GM19351 (cell line): Measurements from ENCODE around the gene HIVEP1.

Experiments
- ATAC-seq: cut with Tn5 transposase; IDR thresholded peaks from one replicate; pipeline ENCODE4 v1.9.1; 2021; ENCODE audit warnings: mild to moderate bottlenecking, moderate library complexity; ENCODE audit not compliant: unreplicated experiment

HIVEP1 gene

DNA sequence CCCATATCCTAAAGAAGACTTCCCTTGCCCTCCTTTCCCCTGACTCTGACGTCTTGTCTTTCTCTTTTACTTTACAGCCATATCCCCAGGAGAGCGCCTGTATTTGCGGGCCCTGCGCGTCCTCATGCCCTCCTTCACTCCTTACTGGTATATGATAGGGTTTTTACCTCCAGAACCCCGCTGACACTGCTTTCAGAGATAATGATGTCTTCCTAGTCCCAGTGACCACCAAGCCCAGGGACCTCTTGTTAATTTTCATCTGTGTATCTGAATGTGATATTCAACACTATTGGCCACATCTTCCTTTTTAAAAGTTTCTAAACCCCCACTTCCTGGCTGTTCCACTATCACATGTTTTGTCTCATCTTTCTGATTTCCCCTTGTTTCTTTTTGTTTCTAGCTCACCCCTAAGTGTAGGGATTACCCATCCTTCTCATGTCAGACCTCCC lies 102.0 kb downstream of the HIVEP1 start:
- ATAC-seq: peak; percentile 22

DNA sequence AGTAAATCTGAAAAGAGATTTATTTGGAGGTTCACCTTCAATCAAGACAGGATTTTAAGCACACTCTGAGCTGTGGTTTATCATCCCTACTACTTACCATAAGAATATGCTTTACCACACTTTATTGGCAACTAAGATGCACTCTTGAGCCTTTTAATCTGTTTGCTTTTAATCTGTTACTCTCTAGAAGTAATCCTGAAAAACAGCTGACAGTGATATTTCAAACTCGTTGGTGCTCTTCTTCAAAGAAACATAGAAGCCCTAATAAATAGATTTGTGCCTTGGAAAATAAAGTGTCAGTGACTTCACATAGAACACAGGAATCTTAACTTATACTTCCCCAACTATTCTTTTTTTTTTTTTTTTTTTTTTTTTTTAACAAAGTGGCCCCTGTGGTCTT lies 102.9 kb downstream of the HIVEP1 start:
- ATAC-seq: no peak

DNA sequence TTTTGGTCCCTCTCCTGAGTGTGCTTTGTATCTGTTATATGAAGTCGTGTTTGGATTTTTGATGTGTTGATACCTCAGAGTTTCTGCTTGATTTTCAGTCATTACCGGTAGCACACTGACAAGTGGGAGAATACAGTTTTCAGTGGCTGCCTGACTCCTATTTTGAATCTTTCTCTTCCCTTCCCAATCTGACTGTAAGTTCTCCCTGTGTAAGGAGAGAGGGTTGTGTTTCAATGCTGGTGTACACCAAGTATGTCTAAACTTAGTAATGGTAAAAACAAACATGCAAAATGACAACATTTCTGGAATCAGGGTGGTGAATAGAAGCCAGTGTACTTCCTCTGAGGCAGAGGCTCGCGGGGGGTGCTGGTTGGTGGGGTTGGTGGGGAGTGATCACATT lies 103.4 kb downstream of the HIVEP1 start:
- ATAC-seq: no peak

DNA sequence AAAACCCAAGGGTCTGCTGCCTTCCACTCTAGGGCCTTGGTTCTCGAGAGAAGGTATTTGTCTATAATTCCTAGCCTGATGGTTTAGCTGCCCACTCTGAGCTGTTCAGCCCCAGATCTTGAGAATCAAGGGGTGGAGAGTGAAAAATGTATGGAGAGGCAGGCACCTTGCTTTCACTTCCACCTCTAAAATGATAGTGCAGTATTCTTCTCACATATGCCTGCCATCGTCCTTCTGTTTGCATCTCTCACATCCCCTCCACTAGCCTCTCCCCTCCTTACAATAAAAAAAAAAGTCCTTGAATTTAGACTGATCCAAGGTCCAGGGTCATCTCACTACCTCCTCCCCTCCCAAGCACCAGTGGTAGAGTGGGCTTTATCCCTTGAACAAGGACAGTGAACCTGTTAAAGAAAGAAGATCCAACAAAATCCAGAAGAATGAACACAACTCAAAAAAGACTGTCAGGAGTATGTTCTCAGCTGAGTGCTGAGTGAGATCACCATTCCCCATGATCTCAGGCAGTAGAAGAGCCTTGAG lies 104.2 kb downstream of the HIVEP1 start:
- no peak for ATAC-seq

DNA sequence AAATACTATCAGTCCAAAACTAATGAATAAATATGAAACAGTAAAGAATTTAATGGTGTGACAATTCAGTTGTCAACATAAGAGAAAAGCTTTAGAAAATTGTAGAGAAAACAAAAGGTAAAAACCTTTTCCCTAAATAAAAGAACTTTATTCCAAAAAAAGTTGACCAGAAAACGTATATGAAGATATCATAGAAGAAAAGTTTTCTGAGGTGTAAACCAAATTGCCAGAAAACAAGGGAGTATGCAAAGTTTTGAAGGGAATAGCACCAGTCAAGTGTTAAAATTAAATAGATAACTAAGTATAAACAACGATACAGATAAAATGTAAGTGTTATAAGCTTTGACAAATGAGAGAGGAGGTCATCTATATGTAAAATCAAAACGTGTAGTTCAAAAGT lies 104.9 kb downstream of the HIVEP1 start:
- no peak for ATAC-seq

DNA sequence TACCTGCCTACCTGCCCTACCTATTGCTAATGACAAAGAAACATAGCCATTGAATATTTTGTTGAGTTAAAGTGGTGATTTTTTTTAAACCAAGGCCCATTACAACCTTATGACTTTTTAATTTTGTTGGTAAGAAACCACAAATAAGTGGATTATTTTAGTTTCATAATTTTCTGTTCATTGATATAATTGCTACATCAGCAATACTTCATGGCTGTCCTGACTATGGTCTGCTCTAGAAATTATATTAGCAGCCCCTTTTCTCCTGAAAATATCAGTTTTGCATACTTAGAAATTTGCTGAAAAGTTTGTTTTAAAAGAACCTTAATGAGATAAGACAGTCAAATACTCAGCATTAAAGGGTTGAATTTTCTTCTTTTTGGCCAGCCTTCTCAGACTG lies 106.5 kb downstream of the HIVEP1 start:
- ATAC-seq: no peak

DNA sequence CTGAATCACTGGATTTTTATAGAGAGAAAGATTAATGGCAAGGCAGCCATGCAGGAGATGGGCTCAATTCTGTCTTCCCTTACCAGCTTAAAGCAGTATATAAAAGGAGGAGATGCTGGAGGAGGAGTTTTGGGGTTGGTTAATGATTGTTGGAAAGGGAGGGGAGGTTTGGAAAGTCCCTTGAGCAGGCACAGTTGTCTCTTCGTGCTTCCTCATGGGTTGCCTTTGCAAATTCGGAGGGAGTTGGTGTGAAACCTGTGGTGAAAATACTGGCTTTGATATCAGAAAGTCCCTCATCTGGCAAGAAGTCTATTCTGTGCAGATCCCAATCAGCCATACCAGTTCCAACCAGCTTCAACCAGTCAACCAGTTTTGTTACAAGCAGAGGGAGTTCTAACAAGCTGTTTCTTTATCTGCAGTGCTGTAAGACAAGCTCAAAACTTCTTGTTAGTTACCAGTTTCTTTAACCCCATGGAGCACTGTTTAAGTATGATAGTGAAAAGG lies 107.0 kb downstream of the HIVEP1 start:
- peak; percentile 65 for ATAC-seq

DNA sequence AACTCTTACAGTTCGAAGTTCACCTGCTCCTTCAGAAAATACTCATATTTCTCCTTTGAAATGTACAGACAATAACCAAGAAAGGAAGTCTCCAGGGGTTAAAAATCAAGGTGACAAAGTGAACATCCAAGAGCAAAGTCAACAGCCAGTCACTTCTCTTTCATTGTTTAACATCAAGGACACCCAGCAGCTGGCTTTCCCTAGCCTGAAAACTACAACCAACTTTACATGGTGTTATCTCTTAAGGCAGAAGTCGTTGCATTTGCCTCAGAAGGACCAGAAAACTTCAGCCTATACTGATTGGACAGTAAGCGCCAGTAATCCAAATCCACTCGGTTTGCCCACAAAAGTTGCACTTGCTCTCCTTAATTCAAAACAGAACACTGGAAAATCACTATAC lies 113.3 kb downstream of the HIVEP1 start:
- no peak for ATAC-seq

DNA sequence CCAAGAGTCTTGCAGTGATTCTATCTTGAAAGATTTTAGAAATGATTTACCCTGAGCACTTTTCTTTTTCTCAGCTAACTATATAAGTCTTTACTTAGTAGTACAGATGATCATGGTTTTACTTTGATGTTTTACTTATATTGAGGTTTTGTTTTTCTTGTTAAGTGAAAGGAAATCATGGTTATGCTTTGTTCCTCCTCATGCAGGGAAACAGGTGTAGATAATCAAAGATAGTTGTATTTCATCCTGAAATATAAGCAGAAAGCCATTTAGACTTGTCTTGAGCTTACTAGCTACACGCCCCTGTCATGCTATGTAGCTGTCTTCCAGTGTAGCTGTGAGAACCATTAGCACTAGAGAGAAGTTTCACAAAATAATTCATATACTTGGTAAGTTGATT lies 113.9 kb downstream of the HIVEP1 start:
- no peak for ATAC-seq

DNA sequence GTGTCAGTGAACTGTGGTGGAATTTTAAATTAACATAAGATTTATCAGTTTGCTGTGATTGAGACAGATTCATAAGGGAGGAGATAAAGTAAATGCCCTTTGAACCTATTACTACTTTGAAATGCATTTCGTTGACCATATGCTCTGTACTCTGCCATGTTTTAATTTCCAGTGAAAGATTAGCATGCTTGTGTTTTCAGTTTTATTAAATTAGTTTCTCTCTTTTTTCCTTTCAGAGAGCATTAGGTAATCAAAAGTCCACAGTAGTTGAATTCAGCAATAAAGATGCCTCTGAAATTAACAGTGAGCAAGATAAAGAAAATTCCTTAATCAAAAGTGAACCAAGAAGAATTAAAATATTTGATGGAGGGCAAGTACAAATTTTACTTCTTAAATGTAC lies 117.4 kb downstream of the HIVEP1 start:
- no peak for ATAC-seq

DNA sequence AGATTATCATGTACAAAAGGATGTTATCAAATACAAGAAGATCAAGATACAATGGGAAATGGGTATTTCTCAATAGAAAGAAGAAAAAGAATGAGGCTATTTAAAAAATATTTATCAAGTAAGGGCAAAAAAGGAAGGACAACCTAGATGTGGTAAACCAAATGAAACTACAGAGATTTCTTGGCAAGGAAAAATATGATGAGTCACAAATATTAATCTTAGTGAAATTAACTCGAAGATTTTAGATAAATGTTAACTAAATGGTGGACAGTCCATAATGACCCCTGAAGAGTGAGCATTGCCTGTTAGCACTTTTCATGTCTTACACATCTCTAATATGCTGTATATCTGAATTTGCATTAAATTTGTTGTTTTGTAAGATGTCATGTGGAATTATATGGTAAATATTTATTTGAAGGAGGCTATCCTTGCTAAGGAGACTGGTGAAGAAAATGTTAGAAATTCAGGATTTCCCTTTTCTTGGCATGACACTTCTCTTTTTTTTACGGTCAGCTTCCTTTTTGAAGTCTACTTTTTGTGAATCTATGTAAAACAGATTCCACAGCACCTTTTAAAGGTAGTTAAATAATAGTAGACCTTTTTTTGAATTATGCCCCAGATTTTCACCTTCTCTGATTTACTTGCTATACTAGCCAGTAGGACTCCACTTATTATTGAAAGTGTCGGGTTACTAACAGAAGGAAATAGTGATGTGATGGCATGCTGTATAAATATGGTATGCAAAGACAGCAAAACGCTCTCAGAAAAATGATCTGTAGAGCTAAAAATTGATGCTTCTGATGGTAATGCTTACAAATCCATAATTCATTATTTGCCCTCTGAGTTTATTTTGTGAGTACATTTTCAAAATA lies 120.5 kb downstream of the HIVEP1 start:
- no peak for ATAC-seq

DNA sequence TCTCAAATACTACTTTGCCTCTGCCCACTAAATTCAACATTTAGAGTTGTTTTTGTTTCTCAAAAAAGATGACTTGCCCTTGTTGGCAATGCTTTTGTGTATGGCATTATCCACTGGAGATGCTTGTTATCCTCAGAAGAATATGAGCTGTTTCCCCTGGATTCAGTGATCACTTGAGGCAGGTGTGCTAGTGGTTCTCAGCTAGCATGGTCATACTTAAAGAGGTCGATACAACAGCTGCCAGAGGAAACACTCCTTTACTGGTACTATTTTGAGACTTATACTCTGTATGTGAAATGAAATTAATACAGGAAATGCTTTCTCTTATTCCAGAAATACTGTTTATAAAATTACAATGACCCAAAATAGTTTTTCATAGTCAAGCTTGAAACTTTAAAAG lies 122.5 kb downstream of the HIVEP1 start:
- ATAC-seq: no peak

DNA sequence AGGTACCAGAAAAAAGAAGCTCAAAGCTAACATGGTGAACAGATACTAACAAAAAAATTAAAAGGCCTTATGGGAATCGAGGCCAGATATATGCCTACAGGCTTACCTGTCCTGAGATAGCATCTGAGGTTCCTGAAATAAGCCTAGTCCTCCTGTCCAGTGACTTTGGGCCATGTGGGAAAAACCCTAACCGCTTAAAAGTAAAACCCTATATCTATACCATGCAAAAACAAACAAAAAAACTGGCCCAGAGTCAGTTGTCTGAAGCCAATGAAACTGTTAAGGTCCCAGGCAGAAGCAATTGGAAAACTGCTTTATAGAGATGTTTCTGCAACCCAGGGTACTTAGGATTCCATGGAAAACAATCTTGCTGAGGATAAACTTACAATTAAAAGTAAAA lies 122.9 kb downstream of the HIVEP1 start:
- ATAC-seq: no peak

DNA sequence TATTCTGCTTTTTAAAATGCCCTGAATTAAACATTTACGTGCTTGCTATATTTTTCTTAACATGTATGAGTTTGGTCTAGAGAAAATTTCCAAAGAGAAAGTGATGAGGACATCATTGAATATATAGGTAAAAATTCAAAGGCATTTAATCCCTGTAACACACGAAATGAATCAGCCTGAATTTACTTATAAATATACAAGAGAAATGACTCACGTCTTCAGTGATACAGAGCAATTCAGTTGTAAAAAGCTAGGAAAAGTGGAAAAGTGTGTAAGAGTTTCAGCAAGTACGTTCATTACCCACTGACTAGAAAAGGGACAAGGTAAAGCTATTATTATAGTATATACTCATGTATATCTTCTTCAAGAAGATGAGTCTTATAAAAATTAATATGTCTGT lies 124.8 kb downstream of the HIVEP1 start:
- no peak for ATAC-seq

DNA sequence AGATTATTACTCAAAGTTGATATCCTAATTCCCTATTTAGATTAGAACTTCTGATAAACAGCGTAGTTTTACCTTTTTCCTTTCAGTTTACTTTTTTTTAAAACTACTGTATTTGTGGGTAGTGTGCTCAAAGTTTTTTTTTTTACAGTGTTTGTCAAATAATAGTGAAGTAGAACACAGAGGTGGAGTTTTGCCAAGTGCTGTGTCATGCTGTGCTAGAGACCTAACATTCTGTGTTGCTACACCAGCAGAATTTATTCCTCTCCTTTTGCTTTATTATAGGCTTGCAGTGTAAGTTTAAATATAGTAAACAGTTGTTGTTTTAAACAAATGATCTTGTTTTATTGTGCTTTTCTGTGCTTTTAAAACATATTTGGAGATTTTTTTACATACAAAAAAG lies 125.4 kb downstream of the HIVEP1 start:
- no peak for ATAC-seq

DNA sequence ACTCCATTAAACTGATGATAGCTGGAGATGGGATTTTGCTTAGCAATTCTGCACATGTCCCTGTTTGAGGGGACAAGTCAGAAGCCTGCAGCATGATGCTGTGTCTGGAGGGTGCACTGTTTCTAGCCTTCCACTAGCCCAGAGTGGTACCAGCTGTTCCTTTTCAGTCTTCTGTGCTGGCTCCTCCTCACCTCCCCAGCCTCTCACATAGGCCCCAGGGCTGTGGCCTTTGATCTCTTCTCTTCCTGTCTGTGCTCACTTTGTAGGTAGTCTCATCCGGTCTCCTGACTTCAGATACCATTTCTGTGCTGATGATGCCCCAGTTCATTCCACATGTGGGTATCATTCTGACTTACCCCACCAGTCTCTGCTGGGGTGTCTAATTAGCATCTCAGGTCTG lies 126.3 kb downstream of the HIVEP1 start:
- no peak for ATAC-seq

DNA sequence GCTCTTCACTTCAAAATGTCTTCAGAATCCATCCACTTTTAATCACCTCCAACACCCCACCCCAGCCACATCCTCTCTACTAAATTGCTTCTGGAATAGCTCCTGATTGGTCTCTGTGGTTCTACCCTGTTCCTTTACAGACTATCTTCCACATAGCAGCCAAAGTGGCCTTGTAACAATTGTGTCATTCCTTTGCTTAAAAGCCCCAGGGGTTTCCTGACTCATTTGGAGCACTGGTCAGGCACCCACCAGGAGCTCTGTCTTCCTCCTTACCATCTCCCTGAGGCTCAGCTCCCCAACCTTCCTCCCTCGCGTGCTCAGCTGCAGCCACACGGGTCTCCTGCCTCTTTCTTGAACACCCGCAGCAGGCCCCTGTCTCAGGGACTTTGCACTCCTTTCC lies 126.8 kb downstream of the HIVEP1 start:
- ATAC-seq: no peak

DNA sequence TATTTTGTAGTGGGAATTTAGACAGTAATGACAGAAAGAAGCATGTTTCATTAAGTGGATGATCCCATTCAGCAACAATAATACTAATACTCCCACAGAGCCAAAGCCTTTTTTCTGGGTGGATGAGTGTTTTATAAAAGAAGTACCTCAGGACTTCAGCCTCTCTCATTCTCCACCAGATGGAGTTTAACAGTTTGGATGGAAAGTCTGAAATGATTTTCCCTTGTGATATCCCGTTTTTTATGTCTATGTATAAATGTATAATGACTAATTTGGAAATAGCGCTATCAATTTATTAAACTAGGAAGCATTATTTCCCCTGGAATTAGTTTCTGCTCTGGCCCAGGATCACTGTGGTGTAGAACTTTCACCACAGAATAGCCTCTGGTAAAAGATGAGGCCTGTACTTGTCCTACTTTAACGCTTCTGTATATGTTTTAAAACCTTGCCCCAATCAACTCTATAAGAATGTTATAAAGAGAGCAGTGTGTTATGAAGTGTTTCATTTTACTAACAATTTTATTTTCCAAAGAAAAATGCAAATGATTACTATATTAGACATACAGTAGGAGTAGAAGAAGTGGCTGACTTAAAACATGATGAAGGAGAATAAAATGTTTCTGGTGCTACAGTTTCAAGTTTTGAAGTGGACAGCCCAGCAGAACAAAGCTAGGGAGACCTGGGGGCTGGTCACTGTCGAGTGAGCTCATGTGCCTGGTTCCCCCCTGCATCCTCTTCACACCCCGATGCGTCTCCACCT lies 135.6 kb downstream of the HIVEP1 start:
- ATAC-seq: no peak

DNA sequence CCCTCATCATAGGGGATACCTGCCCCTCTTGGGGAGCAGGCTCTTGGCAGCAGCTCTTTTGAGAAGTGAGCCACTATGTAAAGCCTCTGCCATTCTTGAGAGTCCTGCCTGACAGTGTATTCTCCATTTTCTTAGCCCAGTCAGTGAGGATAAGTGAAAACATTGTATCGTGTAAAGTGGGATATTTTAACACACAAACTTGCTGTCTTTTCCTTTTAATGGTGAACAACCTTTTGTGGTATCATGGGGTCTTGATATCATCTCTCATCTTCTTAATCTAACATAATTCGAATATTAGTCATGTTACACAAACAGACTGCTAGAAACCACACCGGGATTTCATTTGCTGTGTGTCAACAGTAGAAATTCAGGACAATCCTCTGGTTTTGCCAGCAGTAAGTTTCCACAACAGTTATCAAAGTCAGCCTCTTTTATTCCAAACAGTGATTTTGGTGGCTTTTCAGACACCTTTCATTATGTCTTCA lies 136.2 kb downstream of the HIVEP1 start:
- no peak for ATAC-seq

DNA sequence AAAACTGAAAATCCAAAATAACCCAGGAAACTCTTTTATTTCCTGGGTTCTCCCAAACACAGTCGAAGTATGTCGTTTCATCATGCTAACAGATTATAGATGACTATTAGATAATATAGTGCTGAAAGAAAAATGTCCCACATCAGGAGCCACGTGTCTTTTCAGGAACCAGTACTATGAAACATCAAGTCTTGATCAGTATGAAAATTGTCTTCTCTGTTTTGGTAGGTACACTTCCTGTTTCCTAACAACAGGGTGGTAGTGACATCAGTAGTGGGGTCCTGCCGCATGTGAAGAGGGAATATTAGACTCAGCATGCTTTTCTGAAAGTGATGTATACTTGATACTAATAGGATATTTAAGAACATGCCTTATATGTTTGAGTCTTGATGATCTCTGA lies 136.7 kb downstream of the HIVEP1 start:
- ATAC-seq: no peak

DNA sequence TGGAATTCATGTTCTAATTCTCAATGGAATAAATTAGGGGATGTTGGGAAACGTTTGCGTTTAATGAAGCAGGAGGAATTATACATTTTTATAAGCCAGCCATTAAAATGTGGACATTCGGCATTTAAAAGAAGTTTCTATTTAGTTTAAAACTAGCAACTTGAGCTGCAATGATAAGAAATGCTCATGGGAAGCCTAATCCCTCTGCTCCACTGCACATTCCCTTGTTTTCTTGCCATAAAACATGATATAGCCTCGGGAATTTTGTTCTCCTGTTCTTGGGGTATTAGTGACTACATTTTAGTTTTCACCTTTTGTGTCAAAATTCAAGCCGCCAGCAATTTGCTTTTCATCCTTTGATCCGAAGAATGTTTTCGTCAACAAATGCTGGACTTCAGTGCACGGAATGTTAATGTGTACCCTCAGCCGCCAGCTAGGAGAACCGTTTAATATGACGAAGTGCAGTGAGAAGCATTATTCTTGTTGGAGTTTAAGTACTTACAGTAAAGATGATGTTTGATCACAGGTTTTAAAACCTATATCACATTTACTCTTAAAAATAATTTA lies 137.9 kb downstream of the HIVEP1 start:
- ATAC-seq: no peak
